ENCODE measurements around the gene SLC12A9. TPM values are rescaled to one million over a fixed set of nuclear protein-coding genes. Genes with fewer than 3 reads are reported as not detected.
"Not testable (repeated sequence)": the region's sequence is repeated elsewhere in the genome, so short reads cannot be mapped to it uniquely, and the experiment has no call there.

Gene SLC12A9
- total RNA-seq, 2 donors from 2014 or later: 5.0 to 9.0 TPM

DNA sequence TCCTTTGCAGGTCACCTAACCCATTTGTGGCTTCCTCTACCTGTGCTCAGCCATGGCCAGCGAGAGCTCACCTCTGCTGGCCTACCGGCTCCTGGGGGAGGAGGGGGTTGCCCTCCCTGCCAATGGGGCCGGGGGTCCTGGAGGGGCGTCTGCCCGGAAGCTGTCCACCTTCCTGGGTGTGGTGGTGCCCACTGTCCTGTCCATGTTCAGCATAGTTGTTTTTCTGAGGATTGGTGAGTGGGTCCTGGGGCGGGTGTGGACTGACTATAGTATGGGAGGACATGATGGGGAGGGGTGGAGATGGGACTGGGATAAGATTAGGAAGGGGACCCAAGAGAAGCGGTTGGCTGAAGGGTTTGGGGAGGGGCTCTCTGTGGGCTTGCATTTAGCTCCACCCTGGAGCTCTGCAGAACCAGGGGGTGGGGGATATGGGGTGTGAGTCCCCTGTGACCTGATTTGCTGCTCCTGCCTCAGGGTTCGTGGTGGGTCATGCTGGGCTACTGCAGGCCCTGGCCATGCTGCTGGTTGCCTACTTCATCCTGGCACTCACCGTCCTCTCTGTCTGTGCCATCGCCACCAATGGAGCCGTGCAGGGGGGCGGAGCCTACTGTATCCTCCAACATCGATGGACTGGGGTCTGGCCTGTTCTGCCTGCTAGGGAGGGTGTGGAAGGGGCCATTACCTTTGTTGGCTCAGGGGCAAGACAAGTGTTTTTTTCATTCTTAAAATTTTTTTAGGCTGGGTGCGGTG, 1.8 kb downstream of the SLC12A9 start:
- Histone ChIP-seq H3K4me1 (peaks cover 0 to 16% of the 10 kb centered on the region in 2 donors), H3K27me3 (no peaks in the 10 kb centered on the region), H3K27ac (no peak overlapping the region), H3K36me3 (no peaks in the 10 kb centered on the region), H3K9me3 (no peaks in the 10 kb centered on the region), H3K4me3 (no peak overlapping the region)
- TF ChIP-seq CTCF (IDR thresholded peaks at IDR 0.05): no peak
- DNase-seq (ENCODE audit: low spot score): no peak

GRCh38 chr7:100854899-100855298, 2.4 kb downstream of the SLC12A9 start:
- DNase-seq (ENCODE audit: low spot score); H3K27me3 ChIP-seq; H3K36me3 ChIP-seq; H3K9me3 ChIP-seq; H3K4me3 ChIP-seq; H3K27ac ChIP-seq: not testable (repeated sequence)
- H3K4me1 ChIP-seq: peaks cover 0 to 16% of the 10 kb centered on the region in 2 donors

GRCh38 chr7:100855515-100855914, 3.0 kb downstream of the SLC12A9 start:
- Histone ChIP-seq H3K27ac (no peak overlapping the region), H3K9me3 (no peaks in the 10 kb centered on the region), H3K27me3 (no peaks in the 10 kb centered on the region), H3K36me3 (no peaks in the 10 kb centered on the region), H3K4me3 (no peak overlapping the region), H3K4me1 (peaks cover 0 to 16% of the 10 kb centered on the region in 2 donors)
- DNase-seq (ENCODE audit: low spot score): no peak
- no peak for TF ChIP-seq CTCF (IDR thresholded peaks at IDR 0.05)

DNA sequence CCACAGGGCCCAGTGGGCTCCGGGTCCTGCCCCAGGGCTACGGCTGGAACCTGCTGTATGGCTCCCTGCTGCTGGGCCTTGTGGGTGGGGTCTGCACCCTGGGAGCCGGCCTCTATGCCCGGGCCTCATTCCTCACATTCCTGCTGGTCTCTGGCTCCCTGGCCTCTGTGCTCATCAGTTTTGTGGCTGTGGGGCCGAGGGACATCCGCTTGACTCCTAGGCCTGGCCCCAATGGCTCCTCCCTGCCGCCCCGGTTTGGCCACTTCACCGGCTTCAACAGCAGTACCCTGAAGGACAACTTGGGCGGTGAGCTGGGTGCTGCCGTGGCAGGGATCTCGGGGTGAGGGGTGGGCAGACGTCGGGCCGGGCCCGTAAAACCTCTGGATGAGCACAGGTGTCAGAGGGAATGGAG, 4.4 kb downstream of the SLC12A9 start:
- Histone ChIP-seq H3K27ac (no peak overlapping the region), H3K9me3 (no peaks in the 10 kb centered on the region), H3K36me3 (no peaks in the 10 kb centered on the region), H3K4me3 (no peak overlapping the region), H3K27me3 (no peaks in the 10 kb centered on the region), H3K4me1 (peaks cover 0 to 13% of the 10 kb centered on the region in 2 donors)
- TF ChIP-seq CTCF (IDR thresholded peaks at IDR 0.05): no peak
- no peak for DNase-seq (ENCODE audit: low spot score)

GRCh38 chr7:100859856-100860255, 7.3 kb downstream of the SLC12A9 start:
- TF ChIP-seq CTCF (IDR thresholded peaks at IDR 0.05): no peak
- Histone ChIP-seq H3K36me3 (no peaks in the 10 kb centered on the region), H3K27me3 (no peaks in the 10 kb centered on the region), H3K9me3 (no peaks in the 10 kb centered on the region), H3K4me3 (no peak overlapping the region), H3K27ac (no peak overlapping the region), H3K4me1 (peaks cover 0 to 9% of the 10 kb centered on the region in 2 donors)
- DNase-seq (ENCODE audit: low spot score): no peak

DNA sequence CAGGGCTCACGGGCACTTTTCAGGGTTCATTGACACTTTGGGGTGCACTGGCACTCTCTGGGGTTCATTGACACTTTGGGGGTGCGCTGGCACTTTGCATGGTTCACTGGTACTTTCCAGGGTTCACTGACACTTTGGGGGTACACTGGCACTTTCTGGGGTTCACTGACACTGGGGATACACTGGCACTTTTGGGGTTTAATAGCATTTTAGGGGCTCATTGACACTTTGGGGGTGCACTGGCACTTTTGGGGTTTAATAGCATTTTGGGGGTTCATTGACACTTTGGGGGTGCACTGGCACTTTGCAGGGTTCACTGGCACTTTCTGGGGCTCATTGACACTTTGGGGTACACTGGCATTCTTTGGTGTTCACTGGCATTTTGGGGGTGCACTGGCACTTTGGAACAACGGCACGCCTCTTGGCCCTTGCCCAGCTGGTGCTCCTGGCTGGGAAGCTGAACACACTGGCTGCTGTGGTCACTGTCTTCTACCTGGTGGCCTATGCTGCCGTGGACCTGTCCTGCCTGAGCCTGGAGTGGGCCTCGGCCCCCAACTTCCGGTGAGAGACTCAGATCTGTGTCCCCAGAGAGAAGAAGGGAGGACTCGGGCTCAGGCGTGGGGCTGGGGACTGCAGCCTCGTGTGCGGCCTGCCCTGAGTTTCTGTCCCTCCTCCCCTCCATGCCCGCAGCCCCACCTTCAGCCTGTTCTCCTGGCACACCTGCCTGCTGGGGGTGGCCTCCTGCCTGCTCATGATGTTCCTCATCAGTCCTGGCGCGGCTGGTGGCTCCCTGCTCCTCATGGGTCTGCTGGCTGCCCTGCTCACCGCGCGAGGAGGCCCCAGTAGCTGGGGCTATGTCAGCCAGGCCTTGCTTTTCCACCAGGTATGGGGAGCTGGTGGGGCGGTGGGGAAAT, 8.4 kb downstream of the SLC12A9 start:
- Histone ChIP-seq H3K27ac (no peak overlapping the region), H3K4me1 (peaks cover 0 to 15% of the 10 kb centered on the region in 2 donors), H3K4me3 (no peak overlapping the region), H3K9me3 (no peaks in the 10 kb centered on the region), H3K27me3 (no peaks in the 10 kb centered on the region), H3K36me3 (no peaks in the 10 kb centered on the region)
- no peak for TF ChIP-seq CTCF (IDR thresholded peaks at IDR 0.05)
- no peak for DNase-seq (ENCODE audit: low spot score)

All from right atrium auricular region (tissue), 2 donors.